WERI-Rb-1 (cell line): ENCODE data around the gene MYLK3.

Experiments
- DNase-seq: peaks from one replicate; pipeline ENCODE4 v3.0.0-alpha.2; 2020
- H3K27ac ChIP-seq: fragments of 250-450 bp; sonication (Bioruptor Pico); 2 replicates; pipeline ENCODE4 v1.5.1; 2020; ENCODE audit warnings: mild to moderate bottlenecking, moderate library complexity
- H3K27me3 ChIP-seq: fragments of 250-450 bp; sonication (Bioruptor Pico); 2 replicates; pipeline ENCODE4 v1.5.1; 2021; ENCODE audit warnings: mild to moderate bottlenecking, low read depth, moderate library complexity; ENCODE audit not compliant: insufficient read depth, severe bottlenecking
- H3K36me3 ChIP-seq: fragments of 250-450 bp; sonication (Bioruptor Pico); 2 replicates; pipeline ENCODE4 v1.5.1; 2020; ENCODE audit warnings: mild to moderate bottlenecking, moderate library complexity
- H3K4me3 ChIP-seq: 2 replicates; pipeline ENCODE4 v1.5.1; 2011; ENCODE audit warnings: low read depth, mild to moderate bottlenecking, control low read depth, low read length
- H3K9me3 ChIP-seq: fragments of 250-450 bp; sonication (Bioruptor Pico); 2 replicates; pipeline ENCODE4 v1.5.1; 2021; ENCODE audit warnings: mild to moderate bottlenecking, moderate library complexity; ENCODE audit not compliant: severe bottlenecking
- TF ChIP-seq, protein P1 (sequence below): IDR thresholded peaks from 2 replicates; pipeline ENCODE4 v1.5.1; 2011; ENCODE audit warnings: low read depth, mild to moderate bottlenecking, control low read depth, inconsistent platforms, low read length

MYLK3 gene

DNA sequence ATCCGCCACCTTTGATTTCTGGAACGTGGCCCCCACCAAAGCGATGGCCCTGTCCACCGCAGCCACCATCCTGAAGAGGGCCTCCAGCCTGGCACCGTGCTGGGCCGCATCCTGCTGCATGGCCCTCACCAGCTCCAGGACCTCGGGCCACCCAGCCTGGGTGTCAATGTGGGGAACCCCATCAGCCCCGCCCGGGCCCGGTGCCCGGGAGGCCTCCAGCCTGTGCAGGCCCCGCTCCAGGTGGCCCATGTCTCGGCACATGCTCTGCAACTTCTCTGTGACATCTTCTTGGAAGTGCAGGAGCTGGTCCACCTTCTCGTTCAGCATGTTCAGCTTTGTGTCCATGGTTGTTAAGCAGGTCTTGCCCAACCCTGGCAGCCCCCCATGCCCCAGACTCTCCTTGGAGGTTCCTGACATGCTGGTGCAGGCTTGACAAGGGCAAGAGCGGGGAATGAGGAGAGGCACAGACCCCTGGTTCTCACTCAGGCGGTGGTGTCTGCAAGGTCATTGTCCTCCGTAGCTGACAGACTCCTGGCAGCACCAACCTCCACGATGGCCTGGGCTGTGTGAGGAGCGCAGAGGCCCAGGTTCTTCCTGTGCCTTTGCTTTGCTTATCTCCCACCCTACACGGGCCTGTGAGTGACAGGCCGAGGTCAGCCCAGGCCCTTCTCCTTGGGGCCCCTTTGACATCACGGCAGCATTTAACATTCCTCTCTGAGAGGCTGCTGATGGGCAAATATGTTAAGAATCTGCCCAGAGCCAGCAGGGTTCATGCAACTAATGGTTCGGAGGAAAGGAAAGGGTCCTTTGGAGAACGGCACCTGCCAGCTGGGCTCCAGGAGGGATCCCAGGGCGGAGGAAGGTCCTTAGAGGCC, at the start of gene MYLK3:
TSS of gene MYLK3 (minus strand) at position 568 of the 875 bp plus-strand sequence. CDS start at position 417, 151 bp downstream.
- Histone ChIP-seq H3K36me3 (no peaks in the 10 kb centered on the region), H3K9me3 (no peaks in the 10 kb centered on the region), H3K27ac (no peak within 1 kb of the TSS), H3K27me3 (no peaks in the 10 kb centered on the region), H3K4me3 (no peak within 1 kb of the TSS)
- DNase-seq: no peak
- TF ChIP-seq, protein P1, sequence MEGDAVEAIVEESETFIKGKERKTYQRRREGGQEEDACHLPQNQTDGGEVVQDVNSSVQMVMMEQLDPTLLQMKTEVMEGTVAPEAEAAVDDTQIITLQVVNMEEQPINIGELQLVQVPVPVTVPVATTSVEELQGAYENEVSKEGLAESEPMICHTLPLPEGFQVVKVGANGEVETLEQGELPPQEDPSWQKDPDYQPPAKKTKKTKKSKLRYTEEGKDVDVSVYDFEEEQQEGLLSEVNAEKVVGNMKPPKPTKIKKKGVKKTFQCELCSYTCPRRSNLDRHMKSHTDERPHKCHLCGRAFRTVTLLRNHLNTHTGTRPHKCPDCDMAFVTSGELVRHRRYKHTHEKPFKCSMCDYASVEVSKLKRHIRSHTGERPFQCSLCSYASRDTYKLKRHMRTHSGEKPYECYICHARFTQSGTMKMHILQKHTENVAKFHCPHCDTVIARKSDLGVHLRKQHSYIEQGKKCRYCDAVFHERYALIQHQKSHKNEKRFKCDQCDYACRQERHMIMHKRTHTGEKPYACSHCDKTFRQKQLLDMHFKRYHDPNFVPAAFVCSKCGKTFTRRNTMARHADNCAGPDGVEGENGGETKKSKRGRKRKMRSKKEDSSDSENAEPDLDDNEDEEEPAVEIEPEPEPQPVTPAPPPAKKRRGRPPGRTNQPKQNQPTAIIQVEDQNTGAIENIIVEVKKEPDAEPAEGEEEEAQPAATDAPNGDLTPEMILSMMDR: no peak

DNA sequence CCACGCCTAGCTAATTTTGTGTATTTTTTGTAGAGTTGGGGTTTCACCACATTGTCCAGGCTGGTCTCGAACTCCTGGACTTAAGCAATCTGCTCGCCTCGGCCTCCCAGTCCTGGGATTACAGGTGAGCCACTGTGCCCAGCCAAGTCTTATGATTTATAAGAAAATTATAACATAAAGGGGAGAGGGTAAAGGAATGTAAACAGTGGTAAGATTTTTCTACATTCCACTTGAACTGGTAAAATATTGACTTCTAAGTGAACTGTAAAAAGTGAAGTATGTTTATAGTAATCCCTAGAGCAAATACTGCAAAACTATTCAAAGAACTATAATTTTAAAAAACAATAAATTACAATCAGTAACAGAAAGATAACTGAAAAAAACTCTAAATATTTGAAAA, 49.4 kb upstream of the MYLK3 start:
- Histone ChIP-seq H3K9me3 (peaks cover 8% of the 10 kb centered on the region), H3K36me3 (no peaks in the 10 kb centered on the region), H3K4me3 (no peak overlapping the region), H3K27ac (no peak overlapping the region), H3K27me3 (no peaks in the 10 kb centered on the region)
- DNase-seq: no peak
- TF ChIP-seq, protein P1: no peak

DNA sequence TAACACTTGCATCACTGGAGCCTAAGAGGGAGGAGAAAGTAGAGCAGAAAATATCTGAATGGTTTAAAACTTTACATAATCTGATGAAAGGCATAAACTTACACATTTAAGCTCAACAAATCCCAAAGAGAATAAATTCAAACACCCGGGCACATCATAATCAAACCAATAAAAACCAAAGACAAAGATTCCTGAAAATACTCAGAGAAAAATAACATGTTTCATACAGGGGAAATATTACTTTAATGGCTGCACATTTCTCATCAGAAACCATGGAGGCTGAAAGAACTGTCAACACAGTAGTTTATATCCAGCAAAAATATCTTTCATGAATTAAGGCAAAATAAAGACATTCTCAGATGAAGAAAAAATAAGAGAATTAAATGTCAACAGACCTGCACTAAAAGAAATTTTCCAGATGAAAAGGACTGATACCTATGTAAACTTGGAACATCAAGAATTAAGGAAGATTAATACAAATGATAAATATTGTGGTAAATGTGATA, 48.7 kb upstream of the MYLK3 start:
- Histone ChIP-seq H3K9me3 (peaks cover 8% of the 10 kb centered on the region), H3K4me3 (no peak overlapping the region), H3K27ac (no peak overlapping the region), H3K36me3 (no peaks in the 10 kb centered on the region), H3K27me3 (no peaks in the 10 kb centered on the region)
- TF ChIP-seq, protein P1: no peak
- no peak for DNase-seq

DNA sequence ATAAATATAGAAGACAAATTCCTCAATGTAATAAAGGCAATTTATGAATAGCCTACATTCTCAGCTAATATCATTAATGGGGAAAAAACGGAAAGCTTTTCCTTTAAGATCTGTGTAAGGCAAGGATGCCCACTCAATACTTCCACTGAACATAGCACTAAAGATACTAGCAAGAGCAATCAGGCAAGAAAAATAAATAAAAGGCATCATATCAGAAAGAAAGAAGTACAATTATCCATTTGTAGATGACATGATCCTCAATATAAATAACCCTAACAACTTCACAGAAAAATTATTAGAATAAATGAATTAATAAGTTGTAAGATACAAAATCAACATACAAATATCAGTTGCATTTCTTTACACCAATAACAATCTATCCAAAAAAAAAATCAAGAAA, 45.7 kb upstream of the MYLK3 start:
- Histone ChIP-seq H3K9me3 (peaks cover 8% of the 10 kb centered on the region), H3K36me3 (no peaks in the 10 kb centered on the region), H3K27me3 (no peaks in the 10 kb centered on the region), H3K4me3 (no peak overlapping the region), H3K27ac (no peak overlapping the region)
- no peak for DNase-seq
- TF ChIP-seq, protein P1: no peak

DNA sequence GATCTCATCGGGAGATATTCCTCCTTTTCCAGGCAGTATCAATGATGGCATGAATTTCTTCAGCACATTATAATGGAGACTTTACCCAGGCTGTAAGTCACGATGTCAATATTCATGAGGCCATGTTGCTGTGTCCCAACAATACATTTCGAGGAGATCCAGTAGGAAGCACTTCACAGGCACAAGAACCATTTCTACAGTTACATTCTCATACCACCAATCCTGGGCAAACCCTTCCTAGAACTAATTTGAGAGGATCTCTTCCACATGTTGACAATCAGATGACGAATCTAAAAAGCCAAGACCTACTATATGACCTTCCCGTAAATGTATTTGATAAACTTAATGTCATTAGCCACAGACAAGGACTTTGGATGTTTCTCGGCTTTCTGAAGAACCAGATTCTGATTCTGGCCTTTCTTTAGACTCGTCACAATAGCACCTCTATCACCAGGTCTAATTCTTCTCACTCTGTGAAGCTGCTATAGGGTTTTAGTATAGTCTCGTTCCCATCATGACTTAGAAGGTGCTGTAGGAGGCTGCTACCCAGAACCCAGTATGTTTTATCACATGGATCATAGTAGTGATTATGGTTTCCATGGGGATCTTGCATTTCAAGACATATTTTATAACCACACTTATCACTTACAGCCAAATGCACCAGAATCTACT, 42.6 kb upstream of the MYLK3 start:
- H3K9me3 ChIP-seq: peaks cover 8% of the 10 kb centered on the region
- H3K27ac ChIP-seq: no peak overlapping the region
- H3K36me3 ChIP-seq: no peaks in the 10 kb centered on the region
- H3K4me3 ChIP-seq: no peak overlapping the region
- TF ChIP-seq, protein P1: no peak
- H3K27me3 ChIP-seq: no peaks in the 10 kb centered on the region
- no peak for DNase-seq
